Esophagus muscularis mucosa (tissue), 3 donors: ENCODE results near the gene DLX4.

Experiments used
- POLR2A ChIP-seq: fragments of 450-650 bp; IDR thresholded peaks from one replicate; pipeline ENCODE4 v1.6.1; 2017; ENCODE audit warnings: antibody characterized with exemption, moderate library complexity, mild to moderate bottlenecking, low read depth
- POLR2AphosphoS5 ChIP-seq, 2 donors: sonication (generic); formaldehyde crosslinking; IDR thresholded peaks; one replicate each; pipeline ENCODE4 v1.6.1; 2017; ENCODE audit warnings: antibody characterized with exemption in 2 of 2
- TF ChIP-seq, protein P1 (sequence below), 3 experiments: fragments of 200-600 bp in 2 of 3; fragments of 450-650 bp in 1 of 3; sonication (generic) in 2 of 3; IDR thresholded peaks; one replicate each; pipeline ENCODE4 v1.5.1; 2017 to 2019; ENCODE audit warnings: antibody characterized with exemption in 3 of 3, mild to moderate bottlenecking in 2 of 3, moderate library complexity in 1 of 3

DNA sequence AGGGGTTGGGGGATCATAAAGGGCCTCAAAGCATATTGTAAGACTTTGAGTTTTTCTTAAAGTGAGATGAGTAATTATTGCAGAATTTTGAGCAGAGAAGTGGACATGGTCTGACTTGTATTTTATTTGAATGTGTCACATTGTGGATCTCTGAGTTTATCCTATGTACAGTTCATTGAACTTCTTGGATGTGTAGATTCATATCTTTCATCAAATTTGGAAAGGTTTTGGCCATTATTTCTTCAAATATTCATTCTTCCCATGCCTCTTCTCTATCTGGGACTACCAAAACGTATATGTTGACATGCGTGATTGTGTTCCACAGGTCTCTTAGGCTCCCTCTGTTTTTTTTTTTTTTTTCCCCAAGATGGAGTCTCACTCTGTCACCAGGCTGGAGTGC, 40.3 kb downstream of the DLX4 start:
- TF ChIP-seq POLR2A: no peak
- no peak for TF ChIP-seq POLR2AphosphoS5 (IDR thresholded peaks at IDR 0.05)
- TF ChIP-seq, protein P1, sequence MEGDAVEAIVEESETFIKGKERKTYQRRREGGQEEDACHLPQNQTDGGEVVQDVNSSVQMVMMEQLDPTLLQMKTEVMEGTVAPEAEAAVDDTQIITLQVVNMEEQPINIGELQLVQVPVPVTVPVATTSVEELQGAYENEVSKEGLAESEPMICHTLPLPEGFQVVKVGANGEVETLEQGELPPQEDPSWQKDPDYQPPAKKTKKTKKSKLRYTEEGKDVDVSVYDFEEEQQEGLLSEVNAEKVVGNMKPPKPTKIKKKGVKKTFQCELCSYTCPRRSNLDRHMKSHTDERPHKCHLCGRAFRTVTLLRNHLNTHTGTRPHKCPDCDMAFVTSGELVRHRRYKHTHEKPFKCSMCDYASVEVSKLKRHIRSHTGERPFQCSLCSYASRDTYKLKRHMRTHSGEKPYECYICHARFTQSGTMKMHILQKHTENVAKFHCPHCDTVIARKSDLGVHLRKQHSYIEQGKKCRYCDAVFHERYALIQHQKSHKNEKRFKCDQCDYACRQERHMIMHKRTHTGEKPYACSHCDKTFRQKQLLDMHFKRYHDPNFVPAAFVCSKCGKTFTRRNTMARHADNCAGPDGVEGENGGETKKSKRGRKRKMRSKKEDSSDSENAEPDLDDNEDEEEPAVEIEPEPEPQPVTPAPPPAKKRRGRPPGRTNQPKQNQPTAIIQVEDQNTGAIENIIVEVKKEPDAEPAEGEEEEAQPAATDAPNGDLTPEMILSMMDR (IDR thresholded peaks at IDR 0.05): no peak
